ENCODE data around the gene ABCC5.

Gene ABCC5

GRCh38 chr3:183885766-183886165, 131.9 kb downstream of the ABCC5 start:
- no peak for TF ChIP-seq CTCF (IDR thresholded peaks at IDR 0.05; ENCODE audit: control insufficient read depth, insufficient read depth, low read depth, low read length, missing control alignments)
- no peak for DNase-seq (ENCODE audit: low read depth)
- no peak overlapping the region for H3K4me3 ChIP-seq (ENCODE audit: control insufficient read depth, low read depth, low read length)

DNA sequence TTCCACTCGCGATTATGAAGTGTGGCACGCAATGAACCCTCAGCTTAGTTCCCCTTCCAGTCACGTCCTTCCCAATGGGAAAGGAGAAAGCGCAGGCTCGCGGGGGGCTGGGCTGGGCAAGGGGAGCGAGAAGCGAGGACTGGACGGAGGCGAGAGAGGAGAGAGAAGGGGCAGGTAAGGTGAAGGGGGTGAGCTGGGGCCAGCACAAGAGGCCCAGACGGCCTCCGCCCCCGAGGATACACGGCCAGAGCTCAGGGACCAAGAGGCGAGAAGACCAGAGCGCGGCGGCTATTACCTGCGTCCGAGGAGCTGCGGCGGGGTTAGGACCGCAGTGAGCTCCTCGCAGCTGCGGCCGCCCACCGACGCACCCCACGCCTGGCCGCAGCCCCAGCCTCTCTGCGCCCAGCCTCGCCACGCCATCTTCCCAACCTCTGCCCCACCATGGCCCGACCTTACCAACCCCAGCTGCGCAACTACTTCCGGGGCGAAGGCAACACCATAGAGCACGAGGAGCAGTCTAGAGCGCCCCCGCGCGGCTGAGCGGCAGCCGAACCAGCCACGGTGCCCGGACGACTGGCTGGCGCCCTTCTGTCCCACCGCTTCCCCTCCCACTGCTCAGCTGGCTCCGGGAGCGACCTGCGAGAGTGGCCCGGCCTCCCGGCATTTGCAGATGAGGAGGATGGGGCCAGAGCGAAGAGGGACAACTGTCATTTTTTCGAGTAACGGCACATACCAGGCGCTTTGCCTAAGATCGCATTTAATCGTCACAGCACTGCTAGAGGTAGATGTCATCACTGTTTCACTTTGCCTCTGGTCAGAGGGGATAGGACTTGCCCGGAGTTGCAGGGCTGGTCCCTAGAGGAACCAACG, 133.0 kb downstream of the ABCC5 start, which contains the start of gene PARL:
Gene PARL, minus strand, starts transcription at position 454 of the 870 bp plus-strand sequence. Its CDS starts 34 bp downstream, at position 420.
- H3K4me3 ChIP-seq (ENCODE audit: control insufficient read depth, low read depth, low read length) = peak within 1 kb of the TSS; percentile 100
- TF ChIP-seq CTCF (IDR thresholded peaks at IDR 0.05; ENCODE audit: control insufficient read depth, insufficient read depth, low read depth, low read length, missing control alignments) = peak; percentile 94
- DNase-seq (ENCODE audit: low read depth) = peak; percentile 42

DNA sequence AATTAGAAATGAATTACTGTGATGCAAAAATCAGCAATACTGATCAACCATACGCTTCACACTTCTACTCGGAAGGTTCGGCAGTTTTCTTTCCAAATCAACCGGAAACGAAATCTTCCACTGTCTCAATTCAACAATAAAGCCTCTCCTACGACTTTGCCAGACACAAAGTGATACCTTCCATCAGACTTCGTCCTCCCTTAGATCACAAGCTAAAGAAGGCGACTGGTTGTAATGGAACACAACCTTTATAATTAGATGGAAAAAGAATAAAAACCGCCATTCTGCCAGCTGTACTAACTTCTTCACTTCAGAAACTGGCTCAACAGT, 133.6 kb downstream of the ABCC5 start:
- TF ChIP-seq CTCF (IDR thresholded peaks at IDR 0.05; ENCODE audit: control insufficient read depth, insufficient read depth, low read depth, low read length, missing control alignments) = no peak
- DNase-seq (ENCODE audit: low read depth) = no peak
- H3K4me3 ChIP-seq (ENCODE audit: control insufficient read depth, low read depth, low read length) = peak overlapping the region; percentile 100

DNA sequence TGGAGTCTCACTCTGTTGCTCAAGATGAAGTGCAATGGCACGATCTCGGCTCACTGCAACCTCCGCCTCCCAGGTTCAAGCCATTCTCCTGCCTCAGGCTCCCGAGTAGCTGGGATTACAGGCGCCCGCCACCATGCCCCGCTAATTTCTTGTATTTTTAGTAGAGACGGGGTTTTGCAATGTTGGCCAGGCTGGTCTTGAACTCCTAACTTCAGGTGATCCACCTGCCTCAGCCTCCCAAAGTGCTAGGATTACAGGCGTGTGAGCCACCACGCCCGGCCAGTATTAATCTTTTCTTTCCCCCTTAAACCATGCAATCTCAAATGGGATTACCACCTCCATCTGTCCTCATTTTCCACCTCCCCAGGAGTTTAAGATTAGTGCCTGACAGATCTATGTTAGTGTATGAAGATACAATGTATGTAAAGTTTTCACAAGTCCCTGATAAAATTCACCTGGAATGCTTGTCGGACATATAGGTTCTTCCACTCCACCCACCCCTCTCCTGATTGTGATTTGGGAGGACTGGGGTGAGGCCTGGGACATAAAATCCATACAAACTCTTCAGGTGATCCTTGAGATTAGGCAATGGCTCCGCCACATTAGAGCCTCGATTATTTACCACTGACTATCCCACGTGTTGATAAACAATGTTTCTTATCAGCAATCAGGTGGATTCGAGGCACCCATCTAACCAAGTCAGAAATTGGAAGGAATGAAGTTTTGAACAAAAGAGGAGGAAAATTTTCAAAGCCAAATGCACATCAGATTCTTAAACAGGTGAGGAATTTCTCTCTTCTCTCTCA, 134.2 kb downstream of the ABCC5 start:
- no peak for TF ChIP-seq CTCF (IDR thresholded peaks at IDR 0.05; ENCODE audit: control insufficient read depth, insufficient read depth, low read depth, low read length, missing control alignments)
- DNase-seq (ENCODE audit: low read depth) = no peak

DNA sequence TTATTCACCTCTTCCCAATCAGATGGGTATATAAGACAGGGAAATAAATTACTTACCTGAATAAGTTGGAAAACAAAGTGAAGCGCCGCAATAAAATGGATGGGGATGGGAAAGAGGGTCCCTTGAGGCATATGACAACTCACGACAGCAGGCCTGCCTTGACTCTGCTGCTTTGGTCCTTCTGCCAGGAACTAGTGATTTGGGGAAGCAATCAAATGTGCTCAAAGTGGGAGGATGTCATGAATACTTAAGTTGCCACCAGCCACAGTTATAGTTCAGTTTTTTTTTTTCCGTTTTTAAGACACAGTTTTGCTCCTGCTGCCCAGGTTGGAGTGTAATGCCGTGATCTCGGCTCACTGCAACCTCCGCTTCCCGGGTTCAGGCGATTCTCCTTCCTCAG, 137.6 kb downstream of the ABCC5 start:
- DNase-seq (ENCODE audit: low read depth) = no peak
- TF ChIP-seq CTCF (IDR thresholded peaks at IDR 0.05; ENCODE audit: control insufficient read depth, insufficient read depth, low read depth, low read length, missing control alignments) = no peak
- no peak overlapping the region for H3K4me3 ChIP-seq (ENCODE audit: control insufficient read depth, low read depth, low read length)

More for the DNA sequence above, 134.2 kb downstream of the ABCC5 start:
- peak overlapping the region; percentile 100 for H3K4me3 ChIP-seq (ENCODE audit: control insufficient read depth, low read depth, low read length)

DNA sequence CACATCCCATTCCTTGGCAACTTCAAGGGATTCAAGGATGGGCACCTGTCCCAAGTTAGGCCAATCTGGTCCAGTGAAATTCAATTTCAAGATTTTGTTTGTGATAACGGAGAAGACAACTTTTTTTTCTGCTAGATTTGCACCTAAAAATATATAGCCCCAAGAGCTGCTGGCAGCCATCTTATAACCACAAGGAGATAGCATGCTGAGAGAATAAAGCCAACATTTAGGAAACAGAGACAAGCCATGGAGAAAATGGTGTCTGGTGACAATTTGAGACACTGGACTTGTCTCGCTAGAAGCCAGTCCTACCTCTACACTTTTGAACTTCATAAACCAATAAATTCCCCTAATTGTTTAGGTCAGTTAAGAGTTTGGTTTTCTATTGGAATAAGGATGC, 138.4 kb downstream of the ABCC5 start:
- no peak for TF ChIP-seq CTCF (IDR thresholded peaks at IDR 0.05; ENCODE audit: control insufficient read depth, insufficient read depth, low read depth, low read length, missing control alignments)
- H3K4me3 ChIP-seq (ENCODE audit: control insufficient read depth, low read depth, low read length) = no peak overlapping the region
- no peak for DNase-seq (ENCODE audit: low read depth)
